Middle frontal gyrus (tissue), 1 donor: Measurements from ENCODE around the gene ERF.

Experiments used
- DNase-seq: peaks from one replicate; pipeline ENCODE4 v3.0.0-alpha.2; 2015; ENCODE audit warnings: low spot score; ENCODE audit errors: extremely low spot score

ERF gene

GRCh38 chr19:42242512-42243409, 12.2 kb downstream of the ERF start, which contains the start of gene GSK3A:
GSK3A (minus strand) TSS chr19:42242602; CDS start chr19:42242465, 137 bp downstream.
- peak; percentile 99 for DNase-seq

GRCh38 chr19:42242069-42242511, 12.8 kb downstream of the ERF start:
- no peak for DNase-seq

GRCh38 chr19:42241279-42241678, 13.6 kb downstream of the ERF start:
- DNase-seq = no peak

- no peak for DNase-seq
These were observed 15.2 kb downstream of the ERF start for GRCh38 chr19:42239544-42240220.

GRCh38 chr19:42235181-42235580, 19.7 kb downstream of the ERF start:
- DNase-seq = no peak

- no peak for DNase-seq
These were observed 20.6 kb downstream of the ERF start for GRCh38 chr19:42234364-42234763.

GRCh38 chr19:42233678-42234292, 21.1 kb downstream of the ERF start:
- DNase-seq = no peak

GRCh38 chr19:42233106-42233505, 21.8 kb downstream of the ERF start:
- no peak for DNase-seq

GRCh38 chr19:42232435-42232834, 22.5 kb downstream of the ERF start:
- no peak for DNase-seq

GRCh38 chr19:42230571-42230970, 24.4 kb downstream of the ERF start:
- DNase-seq = no peak

- no peak for DNase-seq
These were observed 25.0 kb downstream of the ERF start for GRCh38 chr19:42229855-42230351.

GRCh38 chr19:42229301-42229854, 25.6 kb downstream of the ERF start:
- DNase-seq = no peak

GRCh38 chr19:42228641-42229040, 26.3 kb downstream of the ERF start:
- DNase-seq = no peak

GRCh38 chr19:42226886-42227285, 28.0 kb downstream of the ERF start:
- DNase-seq = no peak

GRCh38 chr19:42225718-42226292, 29.1 kb downstream of the ERF start:
- DNase-seq = no peak

GRCh38 chr19:42224940-42225717, 29.8 kb downstream of the ERF start:
- DNase-seq = no peak

GRCh38 chr19:42220751-42221097, 34.2 kb downstream of the ERF start:
- DNase-seq = no peak

GRCh38 chr19:42219812-42220750, 34.8 kb downstream of the ERF start, which contains the start of gene ZNF526:
ZNF526 (plus strand) TSS chr19:42220312; CDS start chr19:42224404, 4,092 bp downstream.
- DNase-seq = peak; percentile 95
